Uterus (tissue), 2 donors: ENCODE data around the gene MCU.

Experiments used
- POLR2A ChIP-seq, 2 donors: fragments of 450-650 bp; IDR thresholded peaks; one replicate each; pipeline ENCODE4 v1.6.1; 2016; ENCODE audit warnings: antibody characterized with exemption in 2 of 2, mild to moderate bottlenecking in 1 of 2, moderate library complexity in 1 of 2
- TF ChIP-seq, protein P1 (sequence below), 4 experiments: fragments of 200-600 bp in 2 of 4; fragments of 450-650 bp in 2 of 4; sonication (generic) in 2 of 4; IDR thresholded peaks; one replicate each; pipeline ENCODE4 v1.5.1; 2016 to 2019; ENCODE audit warnings: antibody characterized with exemption in 4 of 4, mild to moderate bottlenecking in 2 of 4, moderate library complexity in 1 of 4

DNA sequence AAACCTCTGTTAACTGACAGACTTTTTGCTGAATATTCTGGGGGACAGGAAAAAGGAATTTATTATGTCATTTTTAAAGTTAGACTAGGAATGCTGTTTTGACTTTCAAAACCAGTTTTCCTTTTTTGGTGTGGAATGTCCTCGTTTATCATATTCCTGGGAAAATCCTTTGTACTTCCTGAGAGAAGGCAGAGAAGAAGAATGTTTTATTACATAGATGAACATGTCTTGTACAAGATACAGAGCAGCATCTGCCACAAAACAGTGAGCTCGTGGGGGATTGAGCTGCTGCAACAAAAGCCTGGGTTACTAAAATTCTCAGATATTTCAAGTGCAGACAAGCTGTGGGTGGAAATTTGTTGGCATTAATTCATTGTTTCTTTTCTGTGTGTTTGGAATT lies 20.2 kb downstream of the MCU start:
- TF ChIP-seq, protein P1, sequence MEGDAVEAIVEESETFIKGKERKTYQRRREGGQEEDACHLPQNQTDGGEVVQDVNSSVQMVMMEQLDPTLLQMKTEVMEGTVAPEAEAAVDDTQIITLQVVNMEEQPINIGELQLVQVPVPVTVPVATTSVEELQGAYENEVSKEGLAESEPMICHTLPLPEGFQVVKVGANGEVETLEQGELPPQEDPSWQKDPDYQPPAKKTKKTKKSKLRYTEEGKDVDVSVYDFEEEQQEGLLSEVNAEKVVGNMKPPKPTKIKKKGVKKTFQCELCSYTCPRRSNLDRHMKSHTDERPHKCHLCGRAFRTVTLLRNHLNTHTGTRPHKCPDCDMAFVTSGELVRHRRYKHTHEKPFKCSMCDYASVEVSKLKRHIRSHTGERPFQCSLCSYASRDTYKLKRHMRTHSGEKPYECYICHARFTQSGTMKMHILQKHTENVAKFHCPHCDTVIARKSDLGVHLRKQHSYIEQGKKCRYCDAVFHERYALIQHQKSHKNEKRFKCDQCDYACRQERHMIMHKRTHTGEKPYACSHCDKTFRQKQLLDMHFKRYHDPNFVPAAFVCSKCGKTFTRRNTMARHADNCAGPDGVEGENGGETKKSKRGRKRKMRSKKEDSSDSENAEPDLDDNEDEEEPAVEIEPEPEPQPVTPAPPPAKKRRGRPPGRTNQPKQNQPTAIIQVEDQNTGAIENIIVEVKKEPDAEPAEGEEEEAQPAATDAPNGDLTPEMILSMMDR (IDR thresholded peaks at IDR 0.05): no peak
- TF ChIP-seq POLR2A (IDR thresholded peaks at IDR 0.05): no peak
